Progenitor cell of endocrine pancreas (in vitro differentiated cells): Measurements from ENCODE around the gene NECTIN1. TPM values are rescaled to one million over a fixed set of nuclear protein-coding genes. Genes with fewer than 3 reads are reported as not detected.

Source experiments
- DNase-seq: peaks from one replicate; pipeline ENCODE4 v3.0.0; 2021; ENCODE audit warnings: low spot score; ENCODE audit not compliant: unreplicated experiment
- H3K27ac Mint-ChIP-seq: 2 replicates; pipeline ENCODE4 v1.8.0; 2021; ENCODE audit warnings: mild to moderate bottlenecking, moderate library complexity, mixed read lengths
- H3K27me3 Mint-ChIP-seq: 2 replicates; pipeline ENCODE4 v1.8.0; 2021; ENCODE audit warnings: mixed read lengths
- H3K36me3 Mint-ChIP-seq: 2 replicates; pipeline ENCODE4 v1.8.0; 2022; ENCODE audit warnings: mixed read lengths; ENCODE audit not compliant: insufficient read depth
- H3K4me1 Mint-ChIP-seq: 2 replicates; pipeline ENCODE4 v1.8.0; 2021; ENCODE audit warnings: low read depth, mixed read lengths
- H3K4me3 Mint-ChIP-seq: 2 replicates; pipeline ENCODE4 v1.8.0; 2021; ENCODE audit warnings: low read depth, mild to moderate bottlenecking, moderate library complexity, mixed read lengths
- H3K9me3 Mint-ChIP-seq: 2 replicates; pipeline ENCODE4 v1.8.0; 2021; ENCODE audit warnings: low read depth, mixed read lengths
- total RNA-seq: library from RNA; stranded (reverse); gene quantifications from 2 replicates; pipeline ENCODE4 v1.2.1, GENCODE V29; 2021
- TF ChIP-seq, protein P1 (sequence below): fragments of 200-600 bp; sonication (generic); IDR thresholded peaks from one replicate; pipeline ENCODE4 v1.5.0; 2021; ENCODE audit warnings: antibody characterized with exemption, mild to moderate bottlenecking; ENCODE audit not compliant: unreplicated experiment

NECTIN1 gene
- total RNA-seq, 1 donor from 2014 or later = 42.1 TPM

DNA sequence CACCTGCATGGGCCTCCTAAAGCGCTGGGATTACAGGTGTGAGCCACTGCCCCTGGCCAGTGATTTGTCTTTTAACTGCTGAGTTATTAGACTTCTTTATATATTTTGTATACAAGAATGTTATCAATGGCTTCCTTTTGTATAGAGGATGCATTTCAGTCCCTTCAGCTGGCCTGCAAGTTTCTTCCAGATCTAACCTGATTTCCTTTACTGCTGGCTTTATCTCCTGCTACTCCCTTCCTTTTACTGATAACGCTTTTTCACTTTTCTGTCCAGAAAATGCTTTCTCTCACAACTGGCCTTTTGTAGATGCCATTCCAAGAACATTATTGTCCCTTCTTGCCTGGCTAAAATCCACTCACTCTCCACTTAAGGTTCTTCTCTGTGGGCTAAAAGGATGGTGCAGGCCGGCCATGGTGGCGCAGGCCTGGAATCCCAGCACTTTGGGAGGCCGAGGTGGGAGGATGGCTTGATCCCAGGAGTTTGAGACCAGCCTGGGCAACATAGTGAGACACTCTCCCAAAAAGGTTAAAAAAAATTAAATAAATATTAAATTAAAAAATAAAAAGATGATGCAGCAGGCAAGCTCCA, 118.1 kb downstream of the NECTIN1 start:
- TF ChIP-seq, protein P1, sequence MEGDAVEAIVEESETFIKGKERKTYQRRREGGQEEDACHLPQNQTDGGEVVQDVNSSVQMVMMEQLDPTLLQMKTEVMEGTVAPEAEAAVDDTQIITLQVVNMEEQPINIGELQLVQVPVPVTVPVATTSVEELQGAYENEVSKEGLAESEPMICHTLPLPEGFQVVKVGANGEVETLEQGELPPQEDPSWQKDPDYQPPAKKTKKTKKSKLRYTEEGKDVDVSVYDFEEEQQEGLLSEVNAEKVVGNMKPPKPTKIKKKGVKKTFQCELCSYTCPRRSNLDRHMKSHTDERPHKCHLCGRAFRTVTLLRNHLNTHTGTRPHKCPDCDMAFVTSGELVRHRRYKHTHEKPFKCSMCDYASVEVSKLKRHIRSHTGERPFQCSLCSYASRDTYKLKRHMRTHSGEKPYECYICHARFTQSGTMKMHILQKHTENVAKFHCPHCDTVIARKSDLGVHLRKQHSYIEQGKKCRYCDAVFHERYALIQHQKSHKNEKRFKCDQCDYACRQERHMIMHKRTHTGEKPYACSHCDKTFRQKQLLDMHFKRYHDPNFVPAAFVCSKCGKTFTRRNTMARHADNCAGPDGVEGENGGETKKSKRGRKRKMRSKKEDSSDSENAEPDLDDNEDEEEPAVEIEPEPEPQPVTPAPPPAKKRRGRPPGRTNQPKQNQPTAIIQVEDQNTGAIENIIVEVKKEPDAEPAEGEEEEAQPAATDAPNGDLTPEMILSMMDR = no peak
- Mint-ChIP-seq H3K27ac (no peak overlapping the region), H3K27me3 (peaks cover 29% of the 10 kb centered on the region), H3K4me1 (peaks cover 12% of the 10 kb centered on the region), H3K9me3 (no peaks in the 10 kb centered on the region), H3K4me3 (no peak overlapping the region), H3K36me3 (no peaks in the 10 kb centered on the region)
- DNase-seq = no peak

DNA sequence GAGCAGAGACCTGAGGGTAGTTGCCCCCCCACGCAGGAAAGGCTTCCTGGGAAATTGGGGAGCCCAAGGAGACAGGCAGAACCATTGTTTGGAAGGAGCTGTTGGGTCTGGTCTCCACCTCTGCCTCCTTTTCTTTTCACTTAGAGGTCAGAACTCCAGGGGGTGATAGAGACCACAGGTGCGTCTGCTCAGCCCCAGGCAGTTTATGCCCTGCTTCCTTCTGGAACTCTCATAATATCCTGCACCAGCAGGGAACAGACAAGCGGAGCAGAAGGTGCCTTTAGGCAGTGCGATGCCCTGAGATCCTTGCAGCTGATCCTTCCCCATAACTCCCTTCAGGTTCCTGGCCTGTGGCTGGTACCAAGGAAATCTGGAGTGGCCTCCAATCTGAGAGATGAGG, 120.2 kb downstream of the NECTIN1 start:
- no peak for DNase-seq
- peaks cover 12% of the 10 kb centered on the region for H3K4me1 Mint-ChIP-seq
- no peaks in the 10 kb centered on the region for H3K9me3 Mint-ChIP-seq
- no peaks in the 10 kb centered on the region for H3K36me3 Mint-ChIP-seq
- H3K27me3 Mint-ChIP-seq = peaks cover 30% of the 10 kb centered on the region
- no peak overlapping the region for H3K27ac Mint-ChIP-seq
- H3K4me3 Mint-ChIP-seq = no peak overlapping the region
- TF ChIP-seq, protein P1 = peak; percentile 14

DNA sequence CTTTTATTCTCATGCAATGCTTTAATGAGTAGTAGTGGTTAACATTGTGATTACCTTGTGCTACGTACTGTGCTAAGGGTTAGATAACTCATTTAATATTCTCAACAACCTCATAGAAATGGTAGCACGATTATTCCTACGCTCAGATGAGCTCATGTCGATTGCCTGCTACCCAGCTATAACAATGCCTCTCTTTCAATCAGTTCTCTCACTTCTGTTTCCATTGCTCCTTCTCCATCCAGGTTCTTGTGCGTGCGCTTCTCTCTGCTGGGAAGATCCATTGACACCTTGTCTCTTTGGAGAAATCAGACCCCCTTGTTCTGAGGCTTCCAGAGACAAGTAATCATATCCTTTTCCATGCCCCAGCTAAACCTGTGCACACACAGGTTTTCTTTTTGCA, 120.8 kb downstream of the NECTIN1 start:
- Mint-ChIP-seq H3K4me1 (peaks cover 11% of the 10 kb centered on the region), H3K36me3 (no peaks in the 10 kb centered on the region), H3K9me3 (no peaks in the 10 kb centered on the region), H3K4me3 (no peak overlapping the region), H3K27ac (no peak overlapping the region), H3K27me3 (peaks cover 34% of the 10 kb centered on the region)
- TF ChIP-seq, protein P1 = no peak
- no peak for DNase-seq

DNA sequence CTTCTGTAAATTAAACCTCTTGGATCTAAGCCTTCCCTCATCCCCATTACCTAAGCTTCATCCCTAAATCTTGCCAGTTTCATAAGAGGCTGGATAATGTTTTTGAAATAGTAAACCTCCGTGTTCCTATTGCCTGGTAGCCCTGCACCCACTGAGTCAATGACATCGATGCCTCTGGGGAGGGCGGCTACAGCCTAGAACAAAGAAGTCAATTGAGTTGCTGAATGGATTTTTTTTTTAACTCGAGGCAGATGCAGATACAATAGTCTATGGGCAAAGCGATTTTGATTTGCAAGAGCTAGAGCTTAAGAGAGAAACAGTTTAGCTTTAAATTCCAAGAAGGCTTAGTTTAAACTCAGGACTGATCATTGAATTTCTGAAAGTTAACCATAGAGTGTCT, 121.3 kb downstream of the NECTIN1 start:
- Mint-ChIP-seq H3K4me1 (peaks cover 10% of the 10 kb centered on the region), H3K27ac (no peak overlapping the region)

DNA sequence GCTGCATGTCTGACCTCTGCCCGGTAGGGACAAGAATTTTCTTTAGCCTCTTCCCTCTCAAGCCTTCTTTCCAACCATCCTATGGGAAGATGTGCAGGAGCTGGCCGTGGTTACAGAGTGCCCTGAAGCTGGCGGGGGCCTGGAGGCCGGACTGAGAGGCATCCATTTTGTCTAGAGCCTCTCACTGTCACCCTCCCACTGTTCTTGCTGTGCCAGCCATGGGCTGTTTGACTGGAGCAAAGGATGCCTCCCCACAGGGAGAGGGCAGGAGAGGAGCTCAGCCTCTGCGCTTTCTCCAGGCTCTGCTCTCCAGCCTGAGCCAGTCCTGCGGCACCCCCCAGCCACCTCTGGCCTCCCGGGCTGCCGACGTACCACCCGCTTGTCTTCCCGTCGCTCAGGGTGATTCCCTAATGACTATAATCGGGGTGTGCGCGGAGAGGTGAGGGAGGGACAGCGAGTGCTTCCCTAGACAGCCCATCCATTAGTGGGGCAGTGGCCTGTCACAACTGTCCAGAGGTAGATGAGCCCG, 123.8 kb downstream of the NECTIN1 start:
- H3K36me3 Mint-ChIP-seq = no peaks in the 10 kb centered on the region
- no peak for DNase-seq
- H3K27me3 Mint-ChIP-seq = peaks cover 30% of the 10 kb centered on the region
- H3K9me3 Mint-ChIP-seq = no peaks in the 10 kb centered on the region
- peaks cover 10% of the 10 kb centered on the region for H3K4me1 Mint-ChIP-seq
- no peak overlapping the region for H3K4me3 Mint-ChIP-seq
- no peak overlapping the region for H3K27ac Mint-ChIP-seq
- TF ChIP-seq, protein P1 = no peak

More for the DNA sequence above, 121.3 kb downstream of the NECTIN1 start:
- H3K4me3 Mint-ChIP-seq = no peak overlapping the region
- TF ChIP-seq, protein P1 = no peak
- no peak for DNase-seq
- H3K9me3 Mint-ChIP-seq = no peaks in the 10 kb centered on the region
- H3K36me3 Mint-ChIP-seq = no peaks in the 10 kb centered on the region
- H3K27me3 Mint-ChIP-seq = peaks cover 30% of the 10 kb centered on the region
